ENCODE measurements around the gene PDIA3.
A peak's percentile ranks its signal among the peaks of the same experiment; 100 is the strongest.
"Not testable (repeated sequence)": the region's sequence is repeated elsewhere in the genome, so short reads cannot be mapped to it uniquely, and the experiment has no call there.

The PDIA3 gene

GRCh38 chr15:43746245-43746902 lies at the start of gene PDIA3:
Gene PDIA3, plus strand, starts transcription at chr15:43746438. Its CDS starts 102 bp downstream, at chr15:43746540.
- DNase-seq (ENCODE audit: low read depth in 1 of 2, low spot score in 1 of 2): peak; percentile 67 to 78

- no peak for DNase-seq (ENCODE audit: low read depth in 1 of 2, low spot score in 1 of 2)
These were observed 44.1 kb upstream of the PDIA3 start for GRCh38 chr15:43702174-43702573.

GRCh38 chr15:43702701-43703424 lies 43.4 kb upstream of the PDIA3 start:
- no peak for DNase-seq (ENCODE audit: low read depth in 1 of 2, low spot score in 1 of 2)

DNA sequence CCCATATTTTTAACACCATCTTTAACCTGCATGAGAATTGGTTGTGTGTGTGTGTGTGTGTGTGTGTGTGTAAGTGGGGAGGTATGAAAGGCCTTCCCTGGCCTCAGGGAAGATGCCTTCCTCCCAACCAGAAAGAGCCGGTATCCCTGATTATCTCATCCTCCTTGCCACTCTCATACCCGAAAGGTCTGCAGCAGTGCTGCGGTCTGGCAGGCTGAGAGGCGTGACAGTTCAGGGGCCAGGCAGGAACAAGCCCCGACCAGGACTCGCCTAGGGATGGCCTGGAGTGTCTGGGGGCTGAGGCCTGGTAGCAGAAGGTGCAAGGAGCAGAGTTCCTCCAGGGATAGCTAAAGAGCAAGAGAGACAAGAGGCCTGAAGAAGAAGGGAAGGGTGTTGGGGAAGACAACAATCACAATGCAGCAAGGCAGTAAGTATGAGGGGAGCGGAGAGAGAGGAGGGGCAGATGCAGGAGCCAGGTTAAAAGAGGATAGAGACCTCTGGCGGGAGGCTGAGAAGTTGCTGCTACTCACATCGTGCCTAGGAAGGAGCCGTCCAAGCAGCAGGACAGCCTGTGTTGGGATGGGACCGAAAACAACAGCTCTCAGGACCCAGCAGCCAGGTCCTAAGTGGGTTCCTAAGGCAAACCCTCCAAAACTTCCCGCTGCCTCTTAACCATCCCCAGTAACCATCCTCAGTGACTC lies 35.7 kb upstream of the PDIA3 start:
- DNase-seq (ENCODE audit: low read depth in 1 of 2, low spot score in 1 of 2): not testable (repeated sequence)

DNA sequence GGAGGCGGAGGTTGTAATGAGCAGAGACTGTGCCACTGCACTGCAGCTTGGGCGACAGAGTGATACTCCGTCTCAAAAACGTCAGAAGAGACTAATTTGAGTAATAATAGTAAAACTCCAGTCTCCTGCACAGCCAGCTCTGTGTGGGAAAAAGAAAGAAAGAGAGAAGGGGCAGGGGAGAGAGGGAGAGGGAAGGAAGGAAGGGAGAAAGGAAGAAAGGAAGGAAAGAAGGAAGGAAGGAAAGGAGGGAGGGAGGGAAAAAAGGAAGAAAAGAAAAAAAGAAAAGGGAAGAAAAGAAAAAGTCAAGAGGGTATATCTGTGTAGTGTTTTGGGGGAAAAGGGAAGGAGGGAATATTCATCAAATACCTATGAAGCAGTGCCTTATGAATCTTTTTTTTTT lies 23.1 kb upstream of the PDIA3 start:
- DNase-seq (ENCODE audit: low read depth in 1 of 2, low spot score in 1 of 2): no peak

DNA sequence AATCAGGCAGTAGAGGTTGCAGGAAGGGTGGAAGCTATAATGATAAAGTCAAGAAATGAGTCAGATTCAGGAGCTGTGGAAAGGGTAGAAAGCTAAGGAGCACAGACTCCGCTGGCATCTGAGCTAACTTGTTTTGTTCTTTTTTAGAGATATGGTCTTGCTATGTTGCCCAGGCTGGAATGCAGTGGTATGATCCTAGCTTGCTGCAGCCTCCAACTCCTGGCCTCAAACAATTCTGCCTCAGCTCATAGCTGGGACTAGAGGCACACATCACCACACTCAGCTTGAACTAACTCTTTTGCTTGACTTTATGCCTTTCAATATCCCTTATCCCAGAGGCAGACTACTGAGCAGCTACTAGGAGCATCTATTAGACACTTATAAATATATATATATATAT lies 19.9 kb upstream of the PDIA3 start:
- DNase-seq (ENCODE audit: low read depth in 1 of 2, low spot score in 1 of 2): not testable (repeated sequence)

GRCh38 chr15:43728053-43728725 lies 18.0 kb upstream of the PDIA3 start:
- DNase-seq (ENCODE audit: low read depth in 1 of 2, low spot score in 1 of 2): not testable (repeated sequence)

GRCh38 chr15:43735416-43735815 lies 10.8 kb upstream of the PDIA3 start:
- no peak for DNase-seq (ENCODE audit: low read depth in 1 of 2, low spot score in 1 of 2)

- DNase-seq (ENCODE audit: low read depth in 1 of 2, low spot score in 1 of 2): not testable (repeated sequence)
These were observed 668 bp downstream of the PDIA3 start for GRCh38 chr15:43746903-43747309.

DNA sequence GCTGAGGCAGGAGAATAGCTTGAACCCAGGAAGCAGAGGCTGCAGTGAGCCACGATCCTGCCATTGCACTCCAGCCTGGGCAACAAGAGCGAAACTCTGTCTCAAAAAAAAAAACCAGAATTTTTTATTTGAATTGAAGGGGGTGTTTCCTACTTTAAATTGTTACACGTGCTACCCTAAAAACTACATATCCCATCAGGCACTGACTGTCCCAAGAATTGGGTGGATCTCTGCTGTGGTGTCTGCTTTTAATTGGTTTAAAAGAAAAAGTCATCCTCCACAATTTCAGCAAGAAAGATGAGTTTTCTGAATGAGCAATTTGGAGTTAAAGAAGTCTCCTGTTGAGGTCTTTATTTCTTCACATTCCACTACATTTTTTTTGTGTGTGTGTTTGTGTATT lies 2.1 kb downstream of the PDIA3 start:
- DNase-seq (ENCODE audit: low read depth in 1 of 2, low spot score in 1 of 2): no peak

DNA sequence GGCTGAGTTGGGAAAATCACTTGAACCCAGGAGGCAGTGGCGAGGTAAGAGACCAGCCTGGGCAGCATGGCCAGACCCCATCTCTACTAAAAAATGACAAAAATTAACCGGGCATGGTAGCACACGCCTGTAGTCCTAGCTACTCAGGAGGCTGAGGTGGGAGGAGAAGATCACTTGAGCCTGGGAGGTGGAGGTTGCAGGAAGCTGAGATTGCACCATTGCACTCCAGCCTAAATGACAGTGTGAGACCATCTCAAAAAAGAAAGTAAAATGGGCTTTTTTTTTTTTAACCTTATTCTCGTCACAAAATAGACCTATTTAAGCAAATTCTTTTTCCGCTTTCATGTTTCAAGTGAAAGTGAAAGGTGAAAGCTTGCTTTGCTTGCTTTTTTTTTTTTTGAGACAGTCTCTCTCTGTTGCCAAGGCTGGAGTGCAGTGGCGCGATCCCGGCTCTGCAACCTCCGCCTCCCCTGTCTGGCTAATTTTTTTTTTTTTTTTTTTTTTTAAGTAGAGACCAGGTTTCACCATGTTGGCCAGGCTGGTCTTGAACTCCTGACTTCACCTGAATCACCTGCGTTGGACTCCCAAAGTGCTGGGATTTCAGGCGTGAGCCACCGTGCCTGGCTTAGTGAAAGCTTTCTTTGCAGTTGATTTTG lies 3.6 kb downstream of the PDIA3 start:
- DNase-seq (ENCODE audit: low read depth in 1 of 2, low spot score in 1 of 2): no peak

- DNase-seq (ENCODE audit: low read depth in 1 of 2, low spot score in 1 of 2): no peak
These were observed 5.6 kb downstream of the PDIA3 start for GRCh38 chr15:43751885-43752284.

GRCh38 chr15:43762824-43763223 lies 16.6 kb downstream of the PDIA3 start:
- DNase-seq (ENCODE audit: low read depth in 1 of 2, low spot score in 1 of 2): no peak

- no peak for DNase-seq (ENCODE audit: low read depth in 1 of 2, low spot score in 1 of 2)
These were observed 17.7 kb downstream of the PDIA3 start for GRCh38 chr15:43763819-43764446.

DNA sequence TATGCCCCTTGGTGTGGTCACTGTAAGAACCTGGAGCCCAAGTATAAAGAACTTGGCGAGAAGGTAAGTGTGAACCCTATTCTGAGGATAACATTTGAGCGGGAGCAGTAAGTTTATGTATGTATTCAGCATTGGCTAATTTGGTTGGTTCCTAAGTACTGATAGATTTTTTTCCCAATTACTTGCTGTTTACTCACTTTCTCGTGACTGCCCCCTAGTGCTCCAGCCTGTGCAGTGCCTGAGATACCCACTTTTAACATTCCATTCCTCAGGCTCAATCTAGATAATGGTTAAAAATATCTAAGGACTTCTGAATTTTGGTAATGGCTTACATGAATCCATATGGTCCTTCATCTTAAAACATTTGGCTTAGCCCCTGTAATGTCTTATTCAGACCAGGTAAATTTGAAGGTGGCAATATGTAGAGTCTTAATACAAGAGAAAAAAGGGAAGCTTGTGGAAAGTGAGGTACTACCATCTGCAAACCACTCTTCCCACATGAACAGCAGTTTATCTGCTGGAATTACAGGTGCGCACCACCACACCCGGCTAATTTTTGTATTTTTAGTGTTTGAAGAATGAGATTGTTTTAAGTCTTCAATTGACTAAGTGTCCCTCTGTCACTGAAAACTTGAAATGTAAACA lies 23.5 kb downstream of the PDIA3 start:
- no peak for DNase-seq (ENCODE audit: low read depth in 1 of 2, low spot score in 1 of 2)

GRCh38 chr15:43771816-43772215 lies 25.6 kb downstream of the PDIA3 start:
- no peak for DNase-seq (ENCODE audit: low read depth in 1 of 2, low spot score in 1 of 2)

DNA sequence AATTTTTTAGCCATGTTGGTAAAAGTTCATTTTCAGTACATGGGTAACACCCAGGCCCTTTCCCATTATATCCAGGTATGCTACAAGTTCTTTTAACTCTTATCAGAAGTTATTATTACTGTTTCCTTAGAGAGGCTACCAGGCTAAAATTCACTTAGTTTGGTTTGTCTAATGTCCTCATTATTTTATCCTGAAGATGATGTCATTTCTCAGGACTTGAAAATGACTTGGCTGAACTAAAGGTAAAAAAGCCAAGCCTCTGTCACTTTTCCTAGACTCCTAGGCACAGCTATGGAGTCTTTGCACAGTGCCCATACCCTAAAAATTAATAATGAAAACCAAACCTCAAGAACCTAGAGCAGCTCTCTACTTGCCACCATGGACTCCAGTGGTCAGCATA lies 26.4 kb downstream of the PDIA3 start:
- DNase-seq (ENCODE audit: low read depth in 1 of 2, low spot score in 1 of 2): no peak

GRCh38 chr15:43774062-43774461 lies 27.8 kb downstream of the PDIA3 start:
- DNase-seq (ENCODE audit: low read depth in 1 of 2, low spot score in 1 of 2): no peak

DNA sequence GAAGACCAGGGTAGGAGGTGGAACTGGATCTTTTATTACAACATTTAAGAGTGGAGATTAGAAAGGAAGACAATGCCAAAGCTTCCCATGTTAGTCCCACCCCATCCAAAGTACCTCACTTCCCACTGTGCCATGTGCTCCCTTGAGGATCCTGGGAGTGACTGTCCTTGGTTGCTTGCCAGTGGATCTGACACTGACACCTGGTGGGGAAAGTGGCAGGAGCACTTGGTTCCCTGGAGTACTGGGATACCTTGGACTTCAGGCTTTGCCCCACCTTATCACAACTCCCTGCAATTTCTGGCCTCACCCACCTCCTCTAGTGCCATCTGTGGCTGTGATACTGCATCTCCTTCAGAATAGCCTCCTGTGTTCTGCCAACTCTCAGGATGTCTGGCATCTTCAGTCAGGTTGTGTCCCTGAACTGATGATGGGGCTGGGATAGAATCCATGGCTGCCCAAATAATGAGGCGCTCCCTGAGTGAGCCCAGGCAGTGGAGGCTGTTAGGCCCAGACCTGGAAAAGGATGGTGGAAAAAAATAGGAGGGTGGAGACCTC lies 29.2 kb downstream of the PDIA3 start:
- no peak for DNase-seq (ENCODE audit: low read depth in 1 of 2, low spot score in 1 of 2)
